Measurements from ENCODE around the gene ERAL1. TPM values are rescaled to one million over a fixed set of nuclear protein-coding genes. Genes with fewer than 3 reads are reported as not detected.

ERAL1 gene
- total and polyA plus RNA-seq, 7 experiments from 2014 or later: 19.8 to 56.6 (median 27.5) TPM

DNA sequence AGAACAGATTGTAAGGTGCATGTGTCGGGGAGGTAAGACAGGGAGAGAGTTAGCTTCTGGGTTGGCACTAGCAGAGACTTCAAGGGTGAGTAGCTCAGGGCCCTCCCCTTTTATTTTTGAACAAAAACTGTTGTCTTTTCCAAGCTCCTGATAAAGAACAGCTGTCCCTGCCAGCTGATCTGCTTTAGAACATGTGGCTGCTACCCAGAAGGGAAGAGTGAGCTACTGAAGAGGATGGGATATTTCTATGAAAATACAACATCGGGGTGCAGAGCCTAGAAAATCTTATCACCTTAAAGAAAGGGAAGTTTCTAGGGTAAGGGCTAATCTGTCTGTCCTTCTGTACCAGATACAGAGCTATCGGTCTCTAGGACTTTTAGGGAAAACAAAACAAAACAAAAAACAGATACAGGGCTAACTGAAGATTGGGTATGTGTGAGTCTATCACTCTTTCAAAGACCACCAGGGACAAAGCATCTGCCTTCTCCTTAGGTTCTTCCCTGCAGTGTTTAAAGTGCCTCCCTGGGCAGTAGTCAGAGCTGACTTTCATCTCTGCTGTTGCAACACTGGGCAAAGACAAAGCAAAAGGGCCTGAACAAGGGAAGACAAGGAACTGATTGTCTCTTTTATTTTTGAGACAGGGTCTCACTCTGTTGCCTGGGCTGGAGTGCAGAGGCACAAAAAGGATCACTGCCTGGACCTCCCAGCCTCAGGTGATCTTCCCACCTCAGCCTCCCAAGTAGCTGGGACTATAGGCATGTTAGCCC is 53.1 kb downstream of the ERAL1 start:
- DNase-seq: no peak
- POLR2A ChIA-PET: interaction anchor here (0.7 to 2.4 kb wide), 3 partner anchors 17 to 209 kb away, joined by 3 to 11 read pairs (median 5); no protein-coding TSS in a partner anchor
- Mint-ChIP-seq H3K4me3 (no peak overlapping the region), H3K27ac (peak overlapping the region in 6 of 9 donors; percentile 11 to 69 (median 52)), H3K9me3 (no peaks in the 10 kb centered on the region), H3K4me1 (peaks cover 0 to 18% (median 6%) of the 10 kb centered on the region in 7 donors), H3K27me3 (no peaks in the 10 kb centered on the region), H3K36me3 (peaks cover 0 to 31% (median 12%) of the 10 kb centered on the region in 5 donors)
- CTCF ChIA-PET: interaction anchor here (0.6 to 1.8 kb wide), 7 partner anchors 8 to 245 kb away, joined by 3 to 5 read pairs (median 3); partner anchors contain the start of gene FLOT2
- Histone ChIP-seq H3K4me1 (ENCODE audit: control insufficient read depth in 2 of 2, insufficient read depth in 2 of 2, low read length in 2 of 2) (peaks cover 0 to 6% of the 10 kb centered on the region in 2 donors), H3K9me3 (ENCODE audit: control insufficient read depth in 2 of 3, low read length in 3 of 3) (no peaks in the 10 kb centered on the region), H3K27ac (ENCODE audit: low read depth, low read length) (no peak overlapping the region), H3K4me3 (ENCODE audit: low read length) (no peak overlapping the region), H3K27me3 (ENCODE audit: control insufficient read depth in 2 of 2, insufficient read depth in 2 of 2, low read length in 2 of 2) (no peaks in the 10 kb centered on the region), H3K36me3 (ENCODE audit: control insufficient read depth in 2 of 3, insufficient read depth in 3 of 3, low read length in 3 of 3) (peaks cover 25 to 71% (median 35%) of the 10 kb centered on the region in 3 experiments)
- no peak for ATAC-seq
- intact Hi-C loops (cut with micrococcal nuclease): no loop called here

DNA sequence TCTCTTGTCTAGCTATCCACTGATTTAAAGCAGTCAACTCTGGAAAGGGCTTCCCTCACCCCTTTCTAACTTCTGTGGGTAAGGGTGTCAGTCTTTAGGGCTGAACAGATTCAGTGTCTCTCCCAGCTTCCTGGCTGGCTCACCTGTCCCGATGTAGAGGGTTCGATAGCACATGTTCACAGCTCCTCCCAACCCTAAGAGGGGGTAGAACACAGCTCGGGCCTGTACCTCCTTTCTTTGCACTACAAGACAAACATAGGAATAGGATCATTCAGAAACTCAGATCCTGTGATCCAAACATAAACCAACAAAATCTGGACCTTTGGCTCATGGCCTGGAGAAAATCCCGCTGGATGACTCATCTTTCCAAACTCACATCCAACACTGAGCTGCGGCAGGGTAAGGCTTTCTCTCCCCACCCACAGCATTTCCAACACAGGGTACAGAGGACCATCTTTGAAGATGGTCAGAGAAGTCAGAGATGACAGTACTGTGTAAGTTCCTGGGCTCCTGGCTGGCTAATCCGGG is 53.9 kb downstream of the ERAL1 start:
- Mint-ChIP-seq H3K27ac (peak overlapping the region in 4 of 9 donors; percentile 4 to 52 (median 28)), H3K36me3 (peaks cover 0 to 35% (median 14%) of the 10 kb centered on the region in 5 donors), H3K4me3 (no peak overlapping the region), H3K9me3 (no peaks in the 10 kb centered on the region), H3K4me1 (peaks cover 0 to 11% (median 0%) of the 10 kb centered on the region in 7 donors), H3K27me3 (no peaks in the 10 kb centered on the region)
- ChIA-PET POLR2A (interaction anchor here (2.4 to 3.4 kb wide), 2 partner anchors 17 to 43 kb away, joined by 11 read pairs; partner anchors contain the start of gene PHF12), CTCF (interaction anchor here (0.6 to 1.8 kb wide), 5 partner anchors 9 to 181 kb away, joined by 3 to 5 read pairs (median 3); no protein-coding TSS in a partner anchor)
- intact Hi-C loops (cut with micrococcal nuclease): no loop called here
- no peaks in the 10 kb centered on the region for H3K27me3 ChIP-seq (ENCODE audit: control insufficient read depth in 2 of 2, insufficient read depth in 2 of 2, low read length in 2 of 2)
- H3K27ac ChIP-seq (ENCODE audit: low read depth, low read length): peak overlapping the region; percentile 3
- H3K4me3 ChIP-seq (ENCODE audit: low read length): no peak overlapping the region
- no peak for ATAC-seq
- DNase-seq: no peak
- no peaks in the 10 kb centered on the region for H3K4me1 ChIP-seq (ENCODE audit: control insufficient read depth in 2 of 2, insufficient read depth in 2 of 2, low read length in 2 of 2)
- H3K36me3 ChIP-seq (ENCODE audit: control insufficient read depth in 2 of 3, insufficient read depth in 3 of 3, low read length in 3 of 3): peaks cover 30 to 79% (median 41%) of the 10 kb centered on the region in 3 experiments
- H3K9me3 ChIP-seq (ENCODE audit: control insufficient read depth in 2 of 3, low read length in 3 of 3): no peaks in the 10 kb centered on the region

DNA sequence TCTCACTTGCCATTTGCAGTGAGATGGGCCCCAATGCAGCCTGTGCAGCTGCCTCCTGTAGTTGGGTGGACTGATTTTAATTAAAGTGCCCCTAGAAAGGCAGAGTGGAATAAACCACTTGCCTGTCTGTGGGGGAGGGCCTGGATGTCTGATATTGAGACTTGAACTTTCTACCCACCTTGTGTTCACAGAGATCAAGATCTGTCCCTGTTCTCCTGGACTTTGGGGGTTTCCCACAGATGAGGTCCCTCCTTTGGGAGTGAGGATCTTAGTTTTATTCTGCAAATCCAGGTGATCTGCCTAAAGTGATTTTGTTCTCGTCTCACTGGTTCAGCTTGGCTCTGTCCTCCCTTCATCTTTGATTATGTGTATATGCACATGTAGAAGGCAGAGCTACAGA is 55.7 kb downstream of the ERAL1 start:
- Mint-ChIP-seq H3K4me3 (no peak overlapping the region), H3K4me1 (peaks cover 0 to 6% (median 0%) of the 10 kb centered on the region in 7 donors), H3K27me3 (no peaks in the 10 kb centered on the region), H3K36me3 (peaks cover 8 to 42% (median 24%) of the 10 kb centered on the region in 5 donors), H3K27ac (no peak overlapping the region), H3K9me3 (no peaks in the 10 kb centered on the region)
- intact Hi-C loops (cut with micrococcal nuclease): no loop called here
- Histone ChIP-seq H3K4me1 (ENCODE audit: control insufficient read depth in 2 of 2, insufficient read depth in 2 of 2, low read length in 2 of 2) (no peaks in the 10 kb centered on the region), H3K27ac (ENCODE audit: low read depth, low read length) (no peak overlapping the region), H3K9me3 (ENCODE audit: control insufficient read depth in 2 of 3, low read length in 3 of 3) (no peaks in the 10 kb centered on the region), H3K27me3 (ENCODE audit: control insufficient read depth in 2 of 2, insufficient read depth in 2 of 2, low read length in 2 of 2) (no peaks in the 10 kb centered on the region), H3K36me3 (ENCODE audit: control insufficient read depth in 2 of 3, insufficient read depth in 3 of 3, low read length in 3 of 3) (peaks cover 36 to 96% (median 53%) of the 10 kb centered on the region in 3 experiments), H3K4me3 (ENCODE audit: low read length) (no peak overlapping the region)
- DNase-seq (no peak), ATAC-seq (no peak)
- ChIA-PET POLR2A (interaction anchor here (1.1 to 3.4 kb wide), 2 partner anchors 42 to 191 kb away, joined by 3 to 11 read pairs; partner anchors contain the start of genes PHF12 and RPL23A), CTCF (interaction anchor here (0.6 to 4.0 kb wide), 3 partner anchors 147 to 269 kb away, joined by 3 to 15 read pairs (median 3); partner anchors contain the start of gene MYO18A)

Small RNA genes within 50 kb of the gene (microRNA-seq; reads per million reads assigned to microRNA genes)
- not detected for gene MIR451B (ENCODE audit: borderline microRNAs expressed)

Other genes starting within 250 kb of the ERAL1 start
- gene RSKR, start 240.8 kb upstream of the ERAL1 start, total RNA-seq: 10 to 100 TPM; 17.8 to 34.5 (median 28.1) TPM
- gene RSKR, start 240.8 kb upstream of the ERAL1 start, polyA plus RNA-seq: under 1 TPM in 1 of 2 donors, not detected in 1; 0.20 TPM
- 100 to 1,000 TPM; 143 to 163 (median 153) TPM for gene BLTP2, start 209.9 kb upstream of the ERAL1 start, total RNA-seq
- gene BLTP2, start 209.9 kb upstream of the ERAL1 start, polyA plus RNA-seq: 10 to 100 TPM; 30.8 to 47.1 TPM
- gene SDF2, start 193.1 kb upstream of the ERAL1 start, total RNA-seq: 10 to 100 TPM; 28.6 to 49.5 (median 43.8) TPM
- gene SDF2, start 193.1 kb upstream of the ERAL1 start, polyA plus RNA-seq: 10 to 100 TPM; 52.1 to 85.2 TPM
- gene SUPT6H, start 192.8 kb upstream of the ERAL1 start, total RNA-seq: 100 to 1,000 TPM in 2 of 5 experiments, 10 to 100 TPM in 3; 91.2 to 132 (median 98.5) TPM
- gene SUPT6H, start 192.8 kb upstream of the ERAL1 start, polyA plus RNA-seq: 10 to 100 TPM in 1 of 2 donors, 1 to 10 TPM in 1; 9.8 to 23.8 TPM
- gene PROCA1, start 143.1 kb upstream of the ERAL1 start, total RNA-seq: 10 to 100 TPM in 2 of 5 experiments, 1 to 10 TPM in 3; 5.2 to 14.4 (median 7.3) TPM
- 1 to 10 TPM in 1 of 2 donors, under 1 TPM in 1; 0.44 to 1.4 TPM for gene PROCA1, start 143.1 kb upstream of the ERAL1 start, polyA plus RNA-seq
- 10 to 100 TPM; 11.0 to 50.2 (median 16.4) TPM for gene RAB34, start 137.1 kb upstream of the ERAL1 start, total RNA-seq
- gene RAB34, start 137.1 kb upstream of the ERAL1 start, polyA plus RNA-seq: 10 to 100 TPM; 12.2 to 19.2 TPM
- 1,000 to 10,000 TPM; 1,887 to 3,452 (median 3,095) TPM for gene RPL23A, start 135.0 kb upstream of the ERAL1 start, total RNA-seq
- 1,000 to 10,000 TPM; 5,029 to 6,337 TPM for gene RPL23A, start 135.0 kb upstream of the ERAL1 start, polyA plus RNA-seq
- gene TLCD1, start 128.8 kb upstream of the ERAL1 start, total RNA-seq: 1 to 10 TPM in 1 of 5 experiments, under 1 TPM in 2, not detected in 2; 0.69 to 3.0 (median 0.79) TPM
- not detected for gene TLCD1, start 128.8 kb upstream of the ERAL1 start, polyA plus RNA-seq
- 10 to 100 TPM in 3 of 5 experiments, 1 to 10 TPM in 2; 7.5 to 12.8 (median 11.3) TPM for gene NEK8, start 126.2 kb upstream of the ERAL1 start, total RNA-seq
- 1 to 10 TPM; 3.3 to 4.5 TPM for gene NEK8, start 126.2 kb upstream of the ERAL1 start, polyA plus RNA-seq
- 100 to 1,000 TPM in 2 of 5 experiments, 10 to 100 TPM in 3; 22.3 to 228 (median 81.6) TPM for gene TRAF4, start 111.0 kb upstream of the ERAL1 start, total RNA-seq
- gene TRAF4, start 111.0 kb upstream of the ERAL1 start, polyA plus RNA-seq: 1 to 10 TPM; 1.3 to 2.3 TPM
- 10 to 100 TPM; 16.5 to 24.4 (median 22.3) TPM for gene FAM222B, start 12.2 kb upstream of the ERAL1 start, total RNA-seq
- gene FAM222B, start 12.2 kb upstream of the ERAL1 start, polyA plus RNA-seq: 10 to 100 TPM; 11.8 to 23.1 TPM
- 100 to 1,000 TPM; 134 to 252 (median 191) TPM for gene FLOT2, start 42.7 kb downstream of the ERAL1 start, total RNA-seq
- gene FLOT2, start 42.7 kb downstream of the ERAL1 start, polyA plus RNA-seq: 100 to 1,000 TPM; 228 to 309 TPM
- gene DHRS13, start 48.1 kb downstream of the ERAL1 start, total RNA-seq: 10 to 100 TPM; 20.0 to 51.3 (median 30.4) TPM
- gene DHRS13, start 48.1 kb downstream of the ERAL1 start, polyA plus RNA-seq: 10 to 100 TPM; 15.3 to 29.9 TPM
- 100 to 1,000 TPM in 4 of 5 experiments, 10 to 100 TPM in 1; 89.3 to 162 (median 134) TPM for gene PHF12, start 96.5 kb downstream of the ERAL1 start, total RNA-seq
- 10 to 100 TPM in 1 of 2 donors, 1 to 10 TPM in 1; 6.2 to 21.8 TPM for gene PHF12, start 96.5 kb downstream of the ERAL1 start, polyA plus RNA-seq
- gene SEZ6, start 151.0 kb downstream of the ERAL1 start, total RNA-seq: 1 to 10 TPM in 1 of 5 experiments, under 1 TPM in 1, not detected in 3; 0.40 to 2.0 TPM
- under 1 TPM; 0.63 to 0.66 TPM for gene SEZ6, start 151.0 kb downstream of the ERAL1 start, polyA plus RNA-seq
- 1 to 10 TPM; 1.6 to 6.4 (median 5.3) TPM for gene PIPOX, start 188.1 kb downstream of the ERAL1 start, total RNA-seq
- under 1 TPM; 0.27 to 0.49 TPM for gene PIPOX, start 188.1 kb downstream of the ERAL1 start, polyA plus RNA-seq

Data from naive thymus-derived CD4-positive, alpha-beta T cell (primary cell).